ENCODE measurements around the gene RELL1. TPM values are rescaled to one million over a fixed set of nuclear protein-coding genes. Genes with fewer than 3 reads are reported as not detected.

RELL1 gene
- total and polyA plus RNA-seq, 12 donors: 0.44 to 27.0 (median 13.8) TPM

DNA sequence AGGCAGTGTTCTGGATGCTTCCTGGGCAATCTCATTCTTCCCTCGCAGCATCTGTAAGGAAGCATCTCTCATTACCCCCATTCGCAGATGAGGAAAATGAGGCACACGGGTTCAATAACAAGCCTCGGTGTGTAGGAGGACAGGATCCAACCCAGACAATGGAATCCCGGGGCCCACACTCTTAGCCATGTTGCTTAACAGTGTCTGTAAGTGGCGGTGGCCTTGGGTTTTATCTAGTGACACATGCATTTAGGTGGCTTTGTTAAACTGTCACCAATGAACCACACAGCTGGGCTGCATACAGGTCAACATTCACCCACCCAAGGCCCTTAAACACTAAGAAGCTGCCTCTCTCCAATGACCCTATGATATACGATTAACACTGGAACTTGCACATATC is 22.6 kb downstream of the RELL1 start:
- H3K4me3 ChIP-seq: no peak overlapping the region
- DNase-seq: peak in 2 of 7 donors; percentile 16 to 35
- H3K9me3 ChIP-seq (replicated peaks in 1 of 3): no peaks in the 10 kb centered on the region
- H3K36me3 ChIP-seq (replicated peaks in 1 of 2): no peaks in the 10 kb centered on the region
- intact Hi-C loops (cut with DNase I): no loop called here
- H3K27me3 ChIP-seq: no peaks in the 10 kb centered on the region
- H3K27ac ChIP-seq: peak overlapping the region in 1 of 5 donors; percentile 4
- no peak for TF ChIP-seq POLR2A (IDR thresholded peaks at IDR 0.05)
- TF ChIP-seq CTCF (IDR thresholded peaks at IDR 0.05): no peak
- 73 to 91% (median 79%) methylated on average over 6 to 7 of the region's 7 CpGs for WGBS, 4 donors
- H3K4me1 ChIP-seq (replicated peaks in 1 of 2): peaks cover 13 to 66% of the 10 kb centered on the region in 2 donors

DNA sequence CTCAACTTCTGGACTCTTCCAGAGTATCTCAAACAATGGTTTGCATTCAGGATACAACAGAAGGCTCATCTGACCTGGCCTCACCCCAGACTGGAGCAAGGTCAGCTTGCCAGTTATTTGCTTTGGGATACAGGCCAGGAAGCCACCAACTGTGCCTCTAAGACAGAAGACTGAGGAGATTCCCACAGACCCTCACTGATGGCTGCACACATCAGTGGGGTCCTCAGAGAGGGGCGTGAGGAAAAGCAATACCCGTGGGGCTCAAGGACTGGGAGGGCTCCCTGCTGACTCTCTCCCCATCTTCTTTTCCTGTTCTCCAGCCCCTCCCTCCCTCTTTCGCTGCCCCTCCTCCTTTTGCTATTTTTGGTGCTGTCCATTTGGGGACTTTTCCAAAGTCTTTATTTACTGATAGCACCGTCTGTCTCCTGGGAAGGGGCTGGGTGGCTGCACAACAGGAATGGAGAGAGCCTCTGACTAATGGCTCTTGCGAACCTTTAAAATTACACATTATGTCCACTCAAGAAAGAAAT is 23.2 kb downstream of the RELL1 start:
- TF ChIP-seq CTCF (IDR thresholded peaks at IDR 0.05) (no peak), POLR2A (IDR thresholded peaks at IDR 0.05) (no peak)
- Histone ChIP-seq H3K4me1 (replicated peaks in 1 of 2) (peaks cover 13 to 66% of the 10 kb centered on the region in 2 donors), H3K36me3 (replicated peaks in 1 of 2) (no peaks in the 10 kb centered on the region), H3K27ac (peak overlapping the region in 2 of 5 donors; percentile 19 to 22), H3K9me3 (replicated peaks in 1 of 3) (no peaks in the 10 kb centered on the region), H3K27me3 (no peaks in the 10 kb centered on the region), H3K4me3 (no peak overlapping the region)
- WGBS, 4 donors: 37 to 52% (median 46%) methylated on average over 5 of the region's 5 CpGs
- intact Hi-C loops (cut with DNase I): no loop called here
- peak in 6 of 7 donors; percentile 34 to 69 (median 48) for DNase-seq

DNA sequence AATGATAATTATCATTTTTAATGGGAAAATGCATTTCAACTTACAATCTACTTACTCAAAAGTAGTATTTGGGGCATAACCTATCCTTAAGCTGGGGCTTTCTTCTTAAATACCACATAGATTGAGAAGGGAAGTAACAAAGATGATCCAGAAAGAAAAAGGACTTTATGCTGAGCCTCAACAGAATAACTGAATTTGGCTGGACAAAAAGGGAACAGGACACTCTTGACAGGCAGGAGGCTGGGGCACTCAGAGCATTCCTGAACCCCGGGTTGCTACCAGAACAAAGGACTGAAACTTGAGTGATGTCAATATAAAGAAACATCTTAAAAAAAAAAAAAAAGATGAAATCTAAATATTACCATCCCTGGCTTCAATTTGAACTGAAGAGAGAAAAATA is 23.9 kb downstream of the RELL1 start:
- TF ChIP-seq CTCF (IDR thresholded peaks at IDR 0.05): no peak
- 8 to 52% (median 35%) methylated on average over 1 of the region's 1 CpG for WGBS, 4 donors
- Histone ChIP-seq H3K4me1 (replicated peaks in 1 of 2) (peaks cover 13 to 60% of the 10 kb centered on the region in 2 donors), H3K36me3 (replicated peaks in 1 of 2) (no peaks in the 10 kb centered on the region), H3K27me3 (no peaks in the 10 kb centered on the region), H3K4me3 (no peak overlapping the region), H3K9me3 (replicated peaks in 1 of 3) (no peaks in the 10 kb centered on the region), H3K27ac (no peak overlapping the region)
- intact Hi-C loops (cut with DNase I): no loop called here
- DNase-seq: no peak

DNA sequence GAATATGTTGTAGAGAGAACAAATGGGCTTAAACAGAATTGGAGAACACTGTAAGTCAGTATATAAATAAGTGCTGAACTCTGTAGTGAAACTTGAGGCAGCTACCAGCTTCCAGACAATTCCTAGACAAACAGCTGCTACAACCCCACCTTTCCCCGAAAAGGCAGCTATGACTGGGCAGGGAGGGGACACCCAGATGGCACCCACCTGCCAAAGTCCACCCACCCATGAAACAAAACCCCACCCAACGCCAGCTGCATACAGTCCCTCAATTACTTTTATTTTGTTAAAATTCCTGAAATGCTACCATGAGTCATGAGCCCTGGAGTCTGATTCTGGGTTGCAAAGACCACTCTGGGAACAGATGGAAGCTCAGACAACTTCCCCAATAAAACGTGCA is 24.4 kb downstream of the RELL1 start:
- intact Hi-C loops (cut with DNase I): no loop called here
- H3K4me1 ChIP-seq (replicated peaks in 1 of 2): peaks cover 13 to 55% of the 10 kb centered on the region in 2 donors
- peaks cover 0 to 4% (median 0%) of the 10 kb centered on the region in 3 donors for H3K9me3 ChIP-seq (replicated peaks in 1 of 3)
- H3K36me3 ChIP-seq (replicated peaks in 1 of 2): no peaks in the 10 kb centered on the region
- 62 to 73% (median 68%) methylated on average over 2 to 3 of the region's 3 CpGs for WGBS, 4 donors
- H3K27me3 ChIP-seq: no peaks in the 10 kb centered on the region
- H3K27ac ChIP-seq: peak overlapping the region in 1 of 5 donors; percentile 11
- H3K4me3 ChIP-seq: no peak overlapping the region
- DNase-seq: no peak
- TF ChIP-seq POLR2A (IDR thresholded peaks at IDR 0.05) (no peak), CTCF (IDR thresholded peaks at IDR 0.05) (no peak)
